Prostate gland (tissue), 2 donors: ENCODE measurements around the gene DNAH6.

ENCODE experiments used
- CTCF ChIP-seq, 4 experiments: fragments of 200-600 bp in 2 of 4; fragments of 450-650 bp in 2 of 4; sonication (generic) in 2 of 4; IDR thresholded peaks; 1 replicate in 3 of 4; 2 replicates in 1 of 4; pipeline ENCODE4 v1.5.1; 2016 to 2019; ENCODE audit warnings: antibody characterized with exemption in 4 of 4, mild to moderate bottlenecking in 2 of 4, moderate library complexity in 2 of 4
- POLR2A ChIP-seq: fragments of 450-650 bp; IDR thresholded peaks from one replicate; pipeline ENCODE4 v1.6.1; 2016; ENCODE audit warnings: antibody characterized with exemption, mild to moderate bottlenecking
- POLR2AphosphoS5 ChIP-seq: sonication (generic); formaldehyde crosslinking; IDR thresholded peaks from one replicate; pipeline ENCODE4 v1.6.1; 2017; ENCODE audit warnings: antibody characterized with exemption

- TF ChIP-seq CTCF (IDR thresholded peaks at IDR 0.05) (no peak), POLR2A (no peak), POLR2AphosphoS5 (no peak)
Observed at GRCh38 chr2:84735389-84735788, 219.1 kb downstream of the DNAH6 start.
